Central memory CD4-positive, alpha-beta T cell (primary cell): ENCODE measurements around the gene NUP50.
A peak's percentile ranks its signal among the peaks of the same experiment; 100 is the strongest.
"Not testable (repeated sequence)": the region's sequence is repeated elsewhere in the genome, so short reads cannot be mapped to it uniquely, and the experiment has no call there.

Experiments used
- DNase-seq: peaks from one replicate; pipeline ENCODE4 v3.0.0; 2022

Gene NUP50

GRCh38 chr22:45163099-45163450 is 650 bp upstream of the NUP50 start:
- DNase-seq, result no peak

- DNase-seq, result peak; percentile 9
These were observed 754 bp downstream of the NUP50 start for GRCh38 chr22:45164270-45165088.

- no peak for DNase-seq
These were observed 3.2 kb downstream of the NUP50 start for GRCh38 chr22:45166932-45167331.

- peak; percentile 23 for DNase-seq
These were observed 6.1 kb downstream of the NUP50 start for GRCh38 chr22:45169591-45170466.

- DNase-seq, result no peak
These were observed 8.1 kb downstream of the NUP50 start for GRCh38 chr22:45171830-45172229.

GRCh38 chr22:45172881-45173585 is 9.3 kb downstream of the NUP50 start:
- peak; percentile 78 for DNase-seq

- DNase-seq, result peak; percentile 68
These were observed 15.7 kb downstream of the NUP50 start for GRCh38 chr22:45179276-45180049.

GRCh38 chr22:45180146-45180679 is 16.5 kb downstream of the NUP50 start:
- no peak for DNase-seq

- no peak for DNase-seq
These were observed 17.5 kb downstream of the NUP50 start for GRCh38 chr22:45181240-45181639.

- no peak for DNase-seq
These were observed 18.0 kb downstream of the NUP50 start for GRCh38 chr22:45181766-45182165.

GRCh38 chr22:45183974-45184373 is 20.2 kb downstream of the NUP50 start:
- no peak for DNase-seq

GRCh38 chr22:45185718-45186514 is 22.2 kb downstream of the NUP50 start:
- no peak for DNase-seq

GRCh38 chr22:45187891-45188290 is 24.2 kb downstream of the NUP50 start:
- no peak for DNase-seq

GRCh38 chr22:45188779-45189178 is 25.1 kb downstream of the NUP50 start:
- no peak for DNase-seq

GRCh38 chr22:45190202-45190872 is 26.6 kb downstream of the NUP50 start:
- DNase-seq, result no peak

GRCh38 chr22:45191746-45192145 is 28.0 kb downstream of the NUP50 start:
- DNase-seq, result not testable (repeated sequence)

- DNase-seq, result no peak
These were observed 29.0 kb downstream of the NUP50 start for GRCh38 chr22:45192701-45193187.

GRCh38 chr22:45194686-45195085 is 31.0 kb downstream of the NUP50 start:
- no peak for DNase-seq

- DNase-seq, result no peak
These were observed 31.9 kb downstream of the NUP50 start for GRCh38 chr22:45195616-45196015.

GRCh38 chr22:45196308-45196707 is 32.6 kb downstream of the NUP50 start:
- no peak for DNase-seq
